H1 (cell line): ENCODE results near the gene FAAP100. TPM values are rescaled to one million over a fixed set of nuclear protein-coding genes. Genes with fewer than 3 reads are reported as not detected.
A peak's percentile ranks its signal among the peaks of the same experiment; 100 is the strongest.

Experiments
- BACH1 ChIP-seq: IDR thresholded peaks from 2 replicates; pipeline ENCODE4 v1.6.1; 2012; ENCODE audit warnings: low read length, improper control_type of control experiment
- BCL11A ChIP-seq, 2 experiments: IDR thresholded peaks; one replicate each; pipeline ENCODE4 v1.6.1; 2011; ENCODE audit warnings: low read depth in 2 of 2, low read length in 2 of 2, mild to moderate bottlenecking in 2 of 2
- CBX8 ChIP-seq: fragments of 300-800, 300-1000 bp; sonication (generic); IDR thresholded peaks from 2 replicates; pipeline ENCODE4 v1.7.1; 2016; ENCODE audit warnings: low read depth, low read length, borderline replicate concordance
- RAD21 ChIP-seq, 2 experiments: IDR thresholded peaks in 1 of 2; conservative IDR thresholded peaks in 1 of 2; 2 replicates each; pipeline ENCODE4 v1.6.1; 2011; ENCODE audit warnings: low read depth in 2 of 2, low read length in 2 of 2, improper control_type of control experiment in 1 of 2, inconsistent platforms in 1 of 2, mild to moderate bottlenecking in 1 of 2, moderate library complexity in 1 of 2
- TAF7 ChIP-seq: optimal IDR thresholded peaks from 2 replicates; pipeline ENCODE3; 2011; ENCODE audit warnings: low read depth, mild to moderate bottlenecking, inconsistent platforms, low read length, moderate library complexity, borderline replicate concordance
- TBP ChIP-seq: IDR thresholded peaks from 2 replicates; pipeline ENCODE4 v1.6.1; 2011; ENCODE audit warnings: low read depth, low read length, improper control_type of control experiment
- polyA plus RNA-seq, 7 experiments: library from polyadenylated mRNA; depleted of rRNA in 3 of 7; stranded (reverse) in 5 of 7; unstranded in 2 of 7; fragments of >200 nt in 5 of 7; fragments of 200-250 nt in 2 of 7; gene quantifications; 1 replicate in 5 of 7; 2 replicates in 1 of 7; 4 replicates in 1 of 7; pipeline versions ENCODE4 v1.2.1 to v1.2.3, GENCODE V29; 2011 to 2013; ENCODE audit warnings: missing spikeins in 2 of 7, mixed read lengths in 2 of 7
- total RNA-seq: library from RNA; stranded (reverse); fragmentation: NEBNext Ultra II Directional; extraction: Animal tissue kit (Norgen Biotek cat#: 25700); gene quantifications from 2 replicates; pipeline ENCODE4 v1.2.1, GENCODE V29; 2021
- TF ChIP-seq, protein P1 (sequence below): fragments of 300-600 bp; sonication (generic); IDR thresholded peaks from 2 replicates; pipeline ENCODE4 v1.7.1; 2012; ENCODE audit warnings: low read length, moderate library complexity, mild to moderate bottlenecking, inconsistent platforms; ENCODE audit not compliant: insufficient replicate concordance
- TF ChIP-seq, protein P2 (sequence below): IDR thresholded peaks from 2 replicates; pipeline ENCODE4 v1.6.1; 2012; ENCODE audit warnings: inconsistent platforms

Gene FAAP100
- total and polyA plus RNA-seq, 2 of the 8 experiments (the other 6 are each of a cell fraction or from before 2014, with no cell fraction given): 23.2 to 41.8 TPM

DNA sequence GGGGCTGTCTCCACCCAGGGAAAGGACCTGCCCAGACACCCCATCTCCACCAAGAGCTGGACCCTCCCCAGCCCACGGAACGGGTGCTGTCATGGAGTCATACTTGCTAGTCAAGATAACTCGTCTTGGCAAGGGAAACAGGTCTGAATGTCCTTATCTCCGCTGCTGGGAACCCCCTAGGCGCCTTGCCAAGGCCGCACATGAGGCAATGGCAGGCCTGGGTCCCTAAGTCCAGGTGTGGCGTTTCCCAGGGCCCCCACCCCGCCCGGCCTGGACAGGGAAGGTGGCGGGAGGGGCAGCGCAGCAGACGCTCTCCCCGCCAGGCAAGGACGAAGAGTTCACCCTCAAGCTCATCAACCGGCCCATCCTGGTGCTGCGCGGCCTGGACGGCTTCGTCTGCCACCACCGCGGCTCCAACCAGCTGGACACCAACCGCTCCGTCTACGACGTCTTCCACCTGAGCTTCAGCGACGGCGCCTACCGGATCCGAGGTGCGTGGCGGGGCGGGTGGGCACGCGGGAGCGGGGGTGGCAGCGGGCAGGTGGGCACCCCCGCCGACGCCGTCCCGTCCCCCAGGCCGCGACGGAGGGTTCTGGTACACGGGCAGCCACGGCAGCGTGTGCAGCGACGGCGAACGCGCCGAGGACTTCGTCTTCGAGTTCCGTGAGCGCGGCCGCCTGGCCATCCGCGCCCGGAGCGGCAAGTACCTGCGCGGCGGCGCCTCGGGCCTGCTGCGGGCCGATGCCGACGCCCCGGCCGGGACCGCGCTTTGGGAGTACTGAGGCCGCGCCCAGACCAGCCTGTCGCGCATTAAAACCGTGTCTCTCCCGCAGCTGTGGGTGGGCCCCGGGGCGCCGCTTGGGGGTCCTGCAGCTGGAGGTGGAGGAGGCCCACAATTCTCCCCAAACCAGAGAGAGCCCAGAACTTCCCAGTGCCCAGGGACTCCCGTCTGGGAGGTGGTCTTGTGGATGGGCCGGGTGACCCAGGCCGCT is 15.6 kb downstream of the FAAP100 start (continued):
- TF ChIP-seq, protein P1, sequence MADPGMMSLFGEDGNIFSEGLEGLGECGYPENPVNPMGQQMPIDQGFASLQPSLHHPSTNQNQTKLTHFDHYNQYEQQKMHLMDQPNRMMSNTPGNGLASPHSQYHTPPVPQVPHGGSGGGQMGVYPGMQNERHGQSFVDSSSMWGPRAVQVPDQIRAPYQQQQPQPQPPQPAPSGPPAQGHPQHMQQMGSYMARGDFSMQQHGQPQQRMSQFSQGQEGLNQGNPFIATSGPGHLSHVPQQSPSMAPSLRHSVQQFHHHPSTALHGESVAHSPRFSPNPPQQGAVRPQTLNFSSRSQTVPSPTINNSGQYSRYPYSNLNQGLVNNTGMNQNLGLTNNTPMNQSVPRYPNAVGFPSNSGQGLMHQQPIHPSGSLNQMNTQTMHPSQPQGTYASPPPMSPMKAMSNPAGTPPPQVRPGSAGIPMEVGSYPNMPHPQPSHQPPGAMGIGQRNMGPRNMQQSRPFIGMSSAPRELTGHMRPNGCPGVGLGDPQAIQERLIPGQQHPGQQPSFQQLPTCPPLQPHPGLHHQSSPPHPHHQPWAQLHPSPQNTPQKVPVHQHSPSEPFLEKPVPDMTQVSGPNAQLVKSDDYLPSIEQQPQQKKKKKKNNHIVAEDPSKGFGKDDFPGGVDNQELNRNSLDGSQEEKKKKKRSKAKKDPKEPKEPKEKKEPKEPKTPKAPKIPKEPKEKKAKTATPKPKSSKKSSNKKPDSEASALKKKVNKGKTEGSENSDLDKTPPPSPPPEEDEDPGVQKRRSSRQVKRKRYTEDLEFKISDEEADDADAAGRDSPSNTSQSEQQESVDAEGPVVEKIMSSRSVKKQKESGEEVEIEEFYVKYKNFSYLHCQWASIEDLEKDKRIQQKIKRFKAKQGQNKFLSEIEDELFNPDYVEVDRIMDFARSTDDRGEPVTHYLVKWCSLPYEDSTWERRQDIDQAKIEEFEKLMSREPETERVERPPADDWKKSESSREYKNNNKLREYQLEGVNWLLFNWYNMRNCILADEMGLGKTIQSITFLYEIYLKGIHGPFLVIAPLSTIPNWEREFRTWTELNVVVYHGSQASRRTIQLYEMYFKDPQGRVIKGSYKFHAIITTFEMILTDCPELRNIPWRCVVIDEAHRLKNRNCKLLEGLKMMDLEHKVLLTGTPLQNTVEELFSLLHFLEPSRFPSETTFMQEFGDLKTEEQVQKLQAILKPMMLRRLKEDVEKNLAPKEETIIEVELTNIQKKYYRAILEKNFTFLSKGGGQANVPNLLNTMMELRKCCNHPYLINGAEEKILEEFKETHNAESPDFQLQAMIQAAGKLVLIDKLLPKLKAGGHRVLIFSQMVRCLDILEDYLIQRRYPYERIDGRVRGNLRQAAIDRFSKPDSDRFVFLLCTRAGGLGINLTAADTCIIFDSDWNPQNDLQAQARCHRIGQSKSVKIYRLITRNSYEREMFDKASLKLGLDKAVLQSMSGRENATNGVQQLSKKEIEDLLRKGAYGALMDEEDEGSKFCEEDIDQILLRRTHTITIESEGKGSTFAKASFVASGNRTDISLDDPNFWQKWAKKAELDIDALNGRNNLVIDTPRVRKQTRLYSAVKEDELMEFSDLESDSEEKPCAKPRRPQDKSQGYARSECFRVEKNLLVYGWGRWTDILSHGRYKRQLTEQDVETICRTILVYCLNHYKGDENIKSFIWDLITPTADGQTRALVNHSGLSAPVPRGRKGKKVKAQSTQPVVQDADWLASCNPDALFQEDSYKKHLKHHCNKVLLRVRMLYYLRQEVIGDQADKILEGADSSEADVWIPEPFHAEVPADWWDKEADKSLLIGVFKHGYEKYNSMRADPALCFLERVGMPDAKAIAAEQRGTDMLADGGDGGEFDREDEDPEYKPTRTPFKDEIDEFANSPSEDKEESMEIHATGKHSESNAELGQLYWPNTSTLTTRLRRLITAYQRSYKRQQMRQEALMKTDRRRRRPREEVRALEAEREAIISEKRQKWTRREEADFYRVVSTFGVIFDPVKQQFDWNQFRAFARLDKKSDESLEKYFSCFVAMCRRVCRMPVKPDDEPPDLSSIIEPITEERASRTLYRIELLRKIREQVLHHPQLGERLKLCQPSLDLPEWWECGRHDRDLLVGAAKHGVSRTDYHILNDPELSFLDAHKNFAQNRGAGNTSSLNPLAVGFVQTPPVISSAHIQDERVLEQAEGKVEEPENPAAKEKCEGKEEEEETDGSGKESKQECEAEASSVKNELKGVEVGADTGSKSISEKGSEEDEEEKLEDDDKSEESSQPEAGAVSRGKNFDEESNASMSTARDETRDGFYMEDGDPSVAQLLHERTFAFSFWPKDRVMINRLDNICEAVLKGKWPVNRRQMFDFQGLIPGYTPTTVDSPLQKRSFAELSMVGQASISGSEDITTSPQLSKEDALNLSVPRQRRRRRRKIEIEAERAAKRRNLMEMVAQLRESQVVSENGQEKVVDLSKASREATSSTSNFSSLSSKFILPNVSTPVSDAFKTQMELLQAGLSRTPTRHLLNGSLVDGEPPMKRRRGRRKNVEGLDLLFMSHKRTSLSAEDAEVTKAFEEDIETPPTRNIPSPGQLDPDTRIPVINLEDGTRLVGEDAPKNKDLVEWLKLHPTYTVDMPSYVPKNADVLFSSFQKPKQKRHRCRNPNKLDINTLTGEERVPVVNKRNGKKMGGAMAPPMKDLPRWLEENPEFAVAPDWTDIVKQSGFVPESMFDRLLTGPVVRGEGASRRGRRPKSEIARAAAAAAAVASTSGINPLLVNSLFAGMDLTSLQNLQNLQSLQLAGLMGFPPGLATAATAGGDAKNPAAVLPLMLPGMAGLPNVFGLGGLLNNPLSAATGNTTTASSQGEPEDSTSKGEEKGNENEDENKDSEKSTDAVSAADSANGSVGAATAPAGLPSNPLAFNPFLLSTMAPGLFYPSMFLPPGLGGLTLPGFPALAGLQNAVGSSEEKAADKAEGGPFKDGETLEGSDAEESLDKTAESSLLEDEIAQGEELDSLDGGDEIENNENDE: no peak
- no peak for TF ChIP-seq TAF7
- TF ChIP-seq CBX8: no peak
- TF ChIP-seq BACH1: no peak
- TF ChIP-seq BCL11A (IDR thresholded peaks at IDR 0.05; ENCODE audit: low read depth in 2 of 2, low read length in 2 of 2): no peak
- TF ChIP-seq TBP: no peak
- TF ChIP-seq, protein P2, sequence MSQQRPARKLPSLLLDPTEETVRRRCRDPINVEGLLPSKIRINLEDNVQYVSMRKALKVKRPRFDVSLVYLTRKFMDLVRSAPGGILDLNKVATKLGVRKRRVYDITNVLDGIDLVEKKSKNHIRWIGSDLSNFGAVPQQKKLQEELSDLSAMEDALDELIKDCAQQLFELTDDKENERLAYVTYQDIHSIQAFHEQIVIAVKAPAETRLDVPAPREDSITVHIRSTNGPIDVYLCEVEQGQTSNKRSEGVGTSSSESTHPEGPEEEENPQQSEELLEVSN: peak; percentile 74; the same call in 1 of the 2 replicates
- no peak for TF ChIP-seq RAD21 (IDR thresholded peaks at IDR 0.05 in 1 of 2, conservative IDR thresholded peaks at IDR 0.05 in 1 of 2; ENCODE audit: low read depth in 2 of 2, low read length in 2 of 2)
